ENCODE results near the gene PGAP6. TPM values are rescaled to one million over a fixed set of nuclear protein-coding genes. Genes with fewer than 3 reads are reported as not detected.

PGAP6 gene
- total and polyA plus RNA-seq, 9 of the 15 experiments (the other 6 are each of a cell fraction or from before 2014, with no cell fraction given) = 0.45 to 50.2 (median 39.3) TPM

GRCh38 chr16:430904-431303 is 49.1 kb upstream of the PGAP6 start (continued):
- TF ChIP-seq ZBTB40 (IDR thresholded peaks at IDR 0.05) = no peak
- no peak for TF ChIP-seq ZBTB40 (CRISPR knock-in tag; IDR thresholded peaks at IDR 0.05)
- TF ChIP-seq CBX3 (IDR thresholded peaks at IDR 0.05; ENCODE audit: borderline replicate concordance in 1 of 2, low read length in 2 of 2) = no peak
- TF ChIP-seq ZNF398 (CRISPR knock-in tag; IDR thresholded peaks at IDR 0.05) = no peak
- TF ChIP-seq CEBPG (CRISPR knock-in tag; IDR thresholded peaks at IDR 0.05) = no peak
- TF ChIP-seq CEBPG (tag; conservative IDR thresholded peaks at IDR 0.05 in 1 of 2, IDR thresholded peaks at IDR 0.05 in 1 of 2) = no peak
- no peak for TF ChIP-seq CC2D1A (IDR thresholded peaks at IDR 0.05)

All from K562 (cell line).